Measurements from ENCODE around the gene MRPL11. TPM values are rescaled to one million over a fixed set of nuclear protein-coding genes. Genes with fewer than 3 reads are reported as not detected.
"Not testable (repeated sequence)": the region's sequence is repeated elsewhere in the genome, so short reads cannot be mapped to it uniquely, and the experiment has no call there.

MRPL11 gene
- total and polyA plus RNA-seq, 2 donors (not counting 3 experiments of a cell fraction or from before 2014, with no cell fraction given) = 54.9 to 69.1 TPM

GRCh38 chr11:66464916-66465315, 26.3 kb upstream of the MRPL11 start:
- no peaks in the 10 kb centered on the region for H4K20me1 ChIP-seq (replicated peaks; ENCODE audit: control insufficient read depth, extremely low read depth, insufficient read depth, low read length)
- H3K4me2 ChIP-seq (ENCODE audit: insufficient read depth, low read length) = no peak overlapping the region
- H3K36me3 ChIP-seq (ENCODE audit: control insufficient read depth in 2 of 2, extremely low read depth in 1 of 2, insufficient read depth in 2 of 2, low read length in 2 of 2) = no peaks in the 10 kb centered on the region
- intact Hi-C loops (cut with micrococcal nuclease) = no loop called here
- FAIRE-seq (no peak), DNase-seq (ENCODE audit: low read depth, low spot score) (no peak)
- ChIA-PET CTCF (interaction anchor here (0.8 to 1.0 kb wide), 2 partner anchors 15 to 26 kb away, joined by 3 to 4 read pairs; partner anchors contain the start of genes DPP3 and MRPL11), POLR2A (interaction anchor here (0.6 kb wide), 1 partner anchor 504 kb away, joined by 3 read pairs; no protein-coding TSS in a partner anchor)
- H3K79me2 ChIP-seq (ENCODE audit: control insufficient read depth, insufficient read depth, low read length) = no peaks in the 10 kb centered on the region
- H3K4me3 ChIP-seq (replicated peaks in 1 of 3; ENCODE audit: insufficient read depth in 1 of 3, low read depth in 1 of 3, low read length in 3 of 3) = no peak overlapping the region
- BruUV-seq (replicated peaks) = no TSS peak
- peaks cover 0 to 2% of the 10 kb centered on the region in 2 experiments for H3K27me3 ChIP-seq (ENCODE audit: control insufficient read depth in 2 of 2, insufficient read depth in 2 of 2, low read length in 2 of 2)
- TF ChIP-seq POLR2AphosphoS5 (IDR thresholded peaks at IDR 0.05; ENCODE audit: insufficient read depth, low read depth, low read length) = no peak
- TF ChIP-seq MYC (IDR thresholded peaks at IDR 0.05; ENCODE audit: low read depth, low read length) = no peak
- TF ChIP-seq JUN (IDR thresholded peaks at IDR 0.05; ENCODE audit: borderline replicate concordance, insufficient read depth, insufficient read length, low read depth) = no peak
- no peak for TF ChIP-seq FOS (IDR thresholded peaks at IDR 0.05; ENCODE audit: borderline replicate concordance, insufficient read depth, low read length)
- TF ChIP-seq, protein P1, sequence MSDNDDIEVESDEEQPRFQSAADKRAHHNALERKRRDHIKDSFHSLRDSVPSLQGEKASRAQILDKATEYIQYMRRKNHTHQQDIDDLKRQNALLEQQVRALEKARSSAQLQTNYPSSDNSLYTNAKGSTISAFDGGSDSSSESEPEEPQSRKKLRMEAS (IDR thresholded peaks at IDR 0.05; ENCODE audit: insufficient read depth, insufficient read length) = no peak
- TF ChIP-seq, protein P2, sequence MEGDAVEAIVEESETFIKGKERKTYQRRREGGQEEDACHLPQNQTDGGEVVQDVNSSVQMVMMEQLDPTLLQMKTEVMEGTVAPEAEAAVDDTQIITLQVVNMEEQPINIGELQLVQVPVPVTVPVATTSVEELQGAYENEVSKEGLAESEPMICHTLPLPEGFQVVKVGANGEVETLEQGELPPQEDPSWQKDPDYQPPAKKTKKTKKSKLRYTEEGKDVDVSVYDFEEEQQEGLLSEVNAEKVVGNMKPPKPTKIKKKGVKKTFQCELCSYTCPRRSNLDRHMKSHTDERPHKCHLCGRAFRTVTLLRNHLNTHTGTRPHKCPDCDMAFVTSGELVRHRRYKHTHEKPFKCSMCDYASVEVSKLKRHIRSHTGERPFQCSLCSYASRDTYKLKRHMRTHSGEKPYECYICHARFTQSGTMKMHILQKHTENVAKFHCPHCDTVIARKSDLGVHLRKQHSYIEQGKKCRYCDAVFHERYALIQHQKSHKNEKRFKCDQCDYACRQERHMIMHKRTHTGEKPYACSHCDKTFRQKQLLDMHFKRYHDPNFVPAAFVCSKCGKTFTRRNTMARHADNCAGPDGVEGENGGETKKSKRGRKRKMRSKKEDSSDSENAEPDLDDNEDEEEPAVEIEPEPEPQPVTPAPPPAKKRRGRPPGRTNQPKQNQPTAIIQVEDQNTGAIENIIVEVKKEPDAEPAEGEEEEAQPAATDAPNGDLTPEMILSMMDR (IDR thresholded peaks at IDR 0.05; ENCODE audit: extremely low read depth in 1 of 2, insufficient read depth in 1 of 2, low read depth in 1 of 2, low read length in 2 of 2) = no peak
- TF ChIP-seq GATA2 (IDR thresholded peaks at IDR 0.05; ENCODE audit: insufficient read depth, insufficient read length, low read depth, low read length) = no peak
- dilution Hi-C loops (cut with MboI; ENCODE audit: extremely low pct_ligation_motif_present, low sequenced_read_pairs) = no loop called here
- H3K9me1 ChIP-seq (replicated peaks; ENCODE audit: control insufficient read depth, extremely low read depth, insufficient read depth, low read length) = no peaks in the 10 kb centered on the region
- H2AFZ ChIP-seq (ENCODE audit: low read depth, low read length) = no peak overlapping the region
- H3K9me3 ChIP-seq (replicated peaks; ENCODE audit: control insufficient read depth, insufficient read depth, low read length) = no peaks in the 10 kb centered on the region
- H3K4me1 ChIP-seq (ENCODE audit: control insufficient read depth, extremely low read depth, insufficient read depth, low read length) = peaks cover 10% of the 10 kb centered on the region
- H3K9ac ChIP-seq (replicated peaks; ENCODE audit: extremely low read depth, insufficient read depth, low read length) = no peak overlapping the region
- H3K27ac ChIP-seq (ENCODE audit: insufficient read depth, low read depth, low read length) = no peak overlapping the region

- dilution Hi-C loops (cut with MboI; ENCODE audit: extremely low pct_ligation_motif_present, low sequenced_read_pairs); H3K27me3 ChIP-seq (ENCODE audit: control insufficient read depth in 2 of 2, insufficient read depth in 2 of 2, low read length in 2 of 2); H3K9me3 ChIP-seq (replicated peaks; ENCODE audit: control insufficient read depth, insufficient read depth, low read length); H3K27ac ChIP-seq (ENCODE audit: insufficient read depth, low read depth, low read length); BruUV-seq (replicated peaks); H4K20me1 ChIP-seq (replicated peaks; ENCODE audit: control insufficient read depth, extremely low read depth, insufficient read depth, low read length); POLR2A ChIA-PET; H3K4me3 ChIP-seq (replicated peaks in 1 of 3; ENCODE audit: insufficient read depth in 1 of 3, low read depth in 1 of 3, low read length in 3 of 3); H3K4me1 ChIP-seq (ENCODE audit: control insufficient read depth, extremely low read depth, insufficient read depth, low read length); DNase-seq (ENCODE audit: low read depth, low spot score); H2AFZ ChIP-seq (ENCODE audit: low read depth, low read length); H3K36me3 ChIP-seq (ENCODE audit: control insufficient read depth in 2 of 2, extremely low read depth in 1 of 2, insufficient read depth in 2 of 2, low read length in 2 of 2); H3K4me2 ChIP-seq (ENCODE audit: insufficient read depth, low read length); H3K9ac ChIP-seq (replicated peaks; ENCODE audit: extremely low read depth, insufficient read depth, low read length); intact Hi-C loops (cut with micrococcal nuclease); H3K9me1 ChIP-seq (replicated peaks; ENCODE audit: control insufficient read depth, extremely low read depth, insufficient read depth, low read length); H3K79me2 ChIP-seq (ENCODE audit: control insufficient read depth, insufficient read depth, low read length); FAIRE-seq: not testable (repeated sequence)
- CTCF ChIA-PET = interaction anchor here (1.0 kb wide), 1 partner anchor 25 kb away, joined by 4 read pairs; the partner anchor contains the start of gene MRPL11
Measured at GRCh38 chr11:66464116-66464515, 25.5 kb upstream of the MRPL11 start.
